ENCODE results near the gene CEL. TPM values are rescaled to one million over a fixed set of nuclear protein-coding genes. Genes with fewer than 3 reads are reported as not detected.

Gene CEL
- total and polyA plus RNA-seq, 2 experiments from 2014 or later = 0.27 to 2.3 TPM

DNA sequence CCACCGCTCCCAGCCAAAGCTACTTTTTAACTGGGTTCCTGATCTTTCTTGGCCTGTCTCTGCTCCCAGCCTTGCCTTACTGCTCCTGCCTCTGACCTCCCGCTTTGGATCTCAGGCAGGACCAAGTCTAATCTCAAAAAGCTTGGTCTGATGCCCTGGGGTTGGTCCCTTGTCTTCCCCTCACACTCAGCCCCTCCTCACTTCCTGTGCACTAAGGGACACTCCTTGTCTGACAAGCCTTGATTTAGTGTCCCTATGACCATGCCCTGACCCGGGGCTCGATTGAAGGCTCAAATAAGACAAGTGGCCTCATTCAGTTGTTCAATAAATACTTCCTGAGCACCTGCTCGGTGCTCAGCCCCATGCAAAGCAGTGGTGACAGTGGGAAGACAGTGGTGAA, 34.6 kb upstream of the CEL start:
- H3K4me3 ChIP-seq = no peak overlapping the region
- Mint-ChIP-seq H3K4me3 (no peak overlapping the region), H3K36me3 (ENCODE audit: low read depth) (peaks cover 11% of the 10 kb centered on the region), H3K9me3 (peaks cover 24% of the 10 kb centered on the region; the same call in 2 of the 3 replicates), H3K27ac (no peak overlapping the region), H3K27me3 (ENCODE audit: insufficient read depth, low read depth, poor library complexity) (peaks cover 5% of the 10 kb centered on the region), H3K4me1 (peaks cover 13% of the 10 kb centered on the region)
- H3F3A ChIP-seq (replicated peaks; ENCODE audit: low read depth) = no peaks in the 10 kb centered on the region
- no peaks in the 10 kb centered on the region; the same call in 1 of the 2 replicates for H3K27me3 ChIP-seq (ENCODE audit: insufficient read depth)
- no peak overlapping the region for H2AFZ ChIP-seq
- peaks cover 5% of the 10 kb centered on the region; the same call in 1 of the 2 replicates for H4K20me1 ChIP-seq (replicated peaks; ENCODE audit: insufficient read depth)
- ATAC-seq = no peak
- peaks cover 19% of the 10 kb centered on the region for H3K79me2 ChIP-seq (replicated peaks; ENCODE audit: insufficient read depth)
- H3K27ac ChIP-seq (ENCODE audit: low read depth) = no peak overlapping the region
- TF ChIP-seq CREB1 (CRISPR knock-in tag; IDR thresholded peaks at IDR 0.05; ENCODE audit: low read depth) (no peak), EZH2phosphoT487 (IDR thresholded peaks at IDR 0.05; ENCODE audit: unreplicated experiment) (no peak), ZNF114 (CRISPR knock-in tag; IDR thresholded peaks at IDR 0.05) (no peak), POLR2AphosphoS5 (IDR thresholded peaks at IDR 0.05; ENCODE audit: low read depth) (no peak), EZH2 (IDR thresholded peaks at IDR 0.05; ENCODE audit: low read depth, unreplicated experiment) (no peak), STAT1 (IDR thresholded peaks at IDR 0.05; ENCODE audit: unreplicated experiment) (no peak), ZNF331 (CRISPR knock-in tag; IDR thresholded peaks at IDR 0.05; ENCODE audit: low read depth) (no peak), JUNB (IDR thresholded peaks at IDR 0.05; ENCODE audit: unreplicated experiment) (no peak), NANOG (IDR thresholded peaks at IDR 0.05; ENCODE audit: borderline replicate concordance) (no peak)
- TF ChIP-seq, protein P1, sequence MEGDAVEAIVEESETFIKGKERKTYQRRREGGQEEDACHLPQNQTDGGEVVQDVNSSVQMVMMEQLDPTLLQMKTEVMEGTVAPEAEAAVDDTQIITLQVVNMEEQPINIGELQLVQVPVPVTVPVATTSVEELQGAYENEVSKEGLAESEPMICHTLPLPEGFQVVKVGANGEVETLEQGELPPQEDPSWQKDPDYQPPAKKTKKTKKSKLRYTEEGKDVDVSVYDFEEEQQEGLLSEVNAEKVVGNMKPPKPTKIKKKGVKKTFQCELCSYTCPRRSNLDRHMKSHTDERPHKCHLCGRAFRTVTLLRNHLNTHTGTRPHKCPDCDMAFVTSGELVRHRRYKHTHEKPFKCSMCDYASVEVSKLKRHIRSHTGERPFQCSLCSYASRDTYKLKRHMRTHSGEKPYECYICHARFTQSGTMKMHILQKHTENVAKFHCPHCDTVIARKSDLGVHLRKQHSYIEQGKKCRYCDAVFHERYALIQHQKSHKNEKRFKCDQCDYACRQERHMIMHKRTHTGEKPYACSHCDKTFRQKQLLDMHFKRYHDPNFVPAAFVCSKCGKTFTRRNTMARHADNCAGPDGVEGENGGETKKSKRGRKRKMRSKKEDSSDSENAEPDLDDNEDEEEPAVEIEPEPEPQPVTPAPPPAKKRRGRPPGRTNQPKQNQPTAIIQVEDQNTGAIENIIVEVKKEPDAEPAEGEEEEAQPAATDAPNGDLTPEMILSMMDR (conservative IDR thresholded peaks at IDR 0.05; ENCODE audit: low read depth in 2 of 2) = no peak
- TF ChIP-seq, protein P2, sequence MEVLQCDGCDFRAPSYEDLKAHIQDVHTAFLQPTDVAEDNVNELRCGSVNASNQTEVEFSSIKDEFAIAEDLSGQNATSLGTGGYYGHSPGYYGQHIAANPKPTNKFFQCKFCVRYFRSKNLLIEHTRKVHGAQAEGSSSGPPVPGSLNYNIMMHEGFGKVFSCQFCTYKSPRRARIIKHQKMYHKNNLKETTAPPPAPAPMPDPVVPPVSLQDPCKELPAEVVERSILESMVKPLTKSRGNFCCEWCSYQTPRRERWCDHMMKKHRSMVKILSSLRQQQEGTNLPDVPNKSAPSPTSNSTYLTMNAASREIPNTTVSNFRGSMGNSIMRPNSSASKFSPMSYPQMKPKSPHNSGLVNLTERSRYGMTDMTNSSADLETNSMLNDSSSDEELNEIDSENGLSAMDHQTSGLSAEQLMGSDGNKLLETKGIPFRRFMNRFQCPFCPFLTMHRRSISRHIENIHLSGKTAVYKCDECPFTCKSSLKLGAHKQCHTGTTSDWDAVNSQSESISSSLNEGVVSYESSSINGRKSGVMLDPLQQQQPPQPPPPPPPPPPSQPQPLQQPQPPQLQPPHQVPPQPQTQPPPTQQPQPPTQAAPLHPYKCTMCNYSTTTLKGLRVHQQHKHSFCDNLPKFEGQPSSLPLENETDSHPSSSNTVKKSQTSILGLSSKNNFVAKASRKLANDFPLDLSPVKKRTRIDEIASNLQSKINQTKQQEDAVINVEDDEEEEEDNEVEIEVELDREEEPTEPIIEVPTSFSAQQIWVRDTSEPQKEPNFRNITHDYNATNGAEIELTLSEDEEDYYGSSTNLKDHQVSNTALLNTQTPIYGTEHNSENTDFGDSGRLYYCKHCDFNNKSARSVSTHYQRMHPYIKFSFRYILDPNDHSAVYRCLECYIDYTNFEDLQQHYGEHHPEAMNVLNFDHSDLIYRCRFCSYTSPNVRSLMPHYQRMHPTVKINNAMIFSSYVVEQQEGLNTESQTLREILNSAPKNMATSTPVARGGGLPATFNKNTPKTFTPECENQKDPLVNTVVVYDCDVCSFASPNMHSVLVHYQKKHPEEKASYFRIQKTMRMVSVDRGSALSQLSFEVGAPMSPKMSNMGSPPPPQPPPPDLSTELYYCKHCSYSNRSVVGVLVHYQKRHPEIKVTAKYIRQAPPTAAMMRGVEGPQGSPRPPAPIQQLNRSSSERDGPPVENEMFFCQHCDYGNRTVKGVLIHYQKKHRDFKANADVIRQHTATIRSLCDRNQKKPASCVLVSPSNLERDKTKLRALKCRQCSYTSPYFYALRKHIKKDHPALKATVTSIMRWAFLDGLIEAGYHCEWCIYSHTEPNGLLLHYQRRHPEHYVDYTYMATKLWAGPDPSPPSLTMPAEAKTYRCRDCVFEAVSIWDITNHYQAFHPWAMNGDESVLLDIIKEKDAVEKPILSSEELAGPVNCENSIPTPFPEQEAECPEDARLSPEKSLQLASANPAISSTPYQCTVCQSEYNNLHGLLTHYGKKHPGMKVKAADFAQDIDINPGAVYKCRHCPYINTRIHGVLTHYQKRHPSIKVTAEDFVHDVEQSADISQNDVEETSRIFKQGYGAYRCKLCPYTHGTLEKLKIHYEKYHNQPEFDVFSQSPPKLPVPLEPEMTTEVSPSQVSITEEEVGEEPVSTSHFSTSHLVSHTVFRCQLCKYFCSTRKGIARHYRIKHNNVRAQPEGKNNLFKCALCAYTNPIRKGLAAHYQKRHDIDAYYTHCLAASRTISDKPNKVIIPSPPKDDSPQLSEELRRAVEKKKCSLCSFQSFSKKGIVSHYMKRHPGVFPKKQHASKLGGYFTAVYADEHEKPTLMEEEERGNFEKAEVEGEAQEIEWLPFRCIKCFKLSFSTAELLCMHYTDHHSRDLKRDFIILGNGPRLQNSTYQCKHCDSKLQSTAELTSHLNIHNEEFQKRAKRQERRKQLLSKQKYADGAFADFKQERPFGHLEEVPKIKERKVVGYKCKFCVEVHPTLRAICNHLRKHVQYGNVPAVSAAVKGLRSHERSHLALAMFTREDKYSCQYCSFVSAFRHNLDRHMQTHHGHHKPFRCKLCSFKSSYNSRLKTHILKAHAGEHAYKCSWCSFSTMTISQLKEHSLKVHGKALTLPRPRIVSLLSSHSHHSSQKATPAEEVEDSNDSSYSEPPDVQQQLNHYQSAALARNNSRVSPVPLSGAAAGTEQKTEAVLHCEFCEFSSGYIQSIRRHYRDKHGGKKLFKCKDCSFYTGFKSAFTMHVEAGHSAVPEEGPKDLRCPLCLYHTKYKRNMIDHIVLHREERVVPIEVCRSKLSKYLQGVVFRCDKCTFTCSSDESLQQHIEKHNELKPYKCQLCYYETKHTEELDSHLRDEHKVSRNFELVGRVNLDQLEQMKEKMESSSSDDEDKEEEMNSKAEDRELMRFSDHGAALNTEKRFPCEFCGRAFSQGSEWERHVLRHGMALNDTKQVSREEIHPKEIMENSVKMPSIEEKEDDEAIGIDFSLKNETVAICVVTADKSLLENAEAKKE (CRISPR knock-in tag; IDR thresholded peaks at IDR 0.05) = no peak
- TF ChIP-seq, protein P3, sequence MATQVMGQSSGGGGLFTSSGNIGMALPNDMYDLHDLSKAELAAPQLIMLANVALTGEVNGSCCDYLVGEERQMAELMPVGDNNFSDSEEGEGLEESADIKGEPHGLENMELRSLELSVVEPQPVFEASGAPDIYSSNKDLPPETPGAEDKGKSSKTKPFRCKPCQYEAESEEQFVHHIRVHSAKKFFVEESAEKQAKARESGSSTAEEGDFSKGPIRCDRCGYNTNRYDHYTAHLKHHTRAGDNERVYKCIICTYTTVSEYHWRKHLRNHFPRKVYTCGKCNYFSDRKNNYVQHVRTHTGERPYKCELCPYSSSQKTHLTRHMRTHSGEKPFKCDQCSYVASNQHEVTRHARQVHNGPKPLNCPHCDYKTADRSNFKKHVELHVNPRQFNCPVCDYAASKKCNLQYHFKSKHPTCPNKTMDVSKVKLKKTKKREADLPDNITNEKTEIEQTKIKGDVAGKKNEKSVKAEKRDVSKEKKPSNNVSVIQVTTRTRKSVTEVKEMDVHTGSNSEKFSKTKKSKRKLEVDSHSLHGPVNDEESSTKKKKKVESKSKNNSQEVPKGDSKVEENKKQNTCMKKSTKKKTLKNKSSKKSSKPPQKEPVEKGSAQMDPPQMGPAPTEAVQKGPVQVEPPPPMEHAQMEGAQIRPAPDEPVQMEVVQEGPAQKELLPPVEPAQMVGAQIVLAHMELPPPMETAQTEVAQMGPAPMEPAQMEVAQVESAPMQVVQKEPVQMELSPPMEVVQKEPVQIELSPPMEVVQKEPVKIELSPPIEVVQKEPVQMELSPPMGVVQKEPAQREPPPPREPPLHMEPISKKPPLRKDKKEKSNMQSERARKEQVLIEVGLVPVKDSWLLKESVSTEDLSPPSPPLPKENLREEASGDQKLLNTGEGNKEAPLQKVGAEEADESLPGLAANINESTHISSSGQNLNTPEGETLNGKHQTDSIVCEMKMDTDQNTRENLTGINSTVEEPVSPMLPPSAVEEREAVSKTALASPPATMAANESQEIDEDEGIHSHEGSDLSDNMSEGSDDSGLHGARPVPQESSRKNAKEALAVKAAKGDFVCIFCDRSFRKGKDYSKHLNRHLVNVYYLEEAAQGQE (IDR thresholded peaks at IDR 0.05; ENCODE audit: unreplicated experiment) = no peak
- TF ChIP-seq, protein P4, sequence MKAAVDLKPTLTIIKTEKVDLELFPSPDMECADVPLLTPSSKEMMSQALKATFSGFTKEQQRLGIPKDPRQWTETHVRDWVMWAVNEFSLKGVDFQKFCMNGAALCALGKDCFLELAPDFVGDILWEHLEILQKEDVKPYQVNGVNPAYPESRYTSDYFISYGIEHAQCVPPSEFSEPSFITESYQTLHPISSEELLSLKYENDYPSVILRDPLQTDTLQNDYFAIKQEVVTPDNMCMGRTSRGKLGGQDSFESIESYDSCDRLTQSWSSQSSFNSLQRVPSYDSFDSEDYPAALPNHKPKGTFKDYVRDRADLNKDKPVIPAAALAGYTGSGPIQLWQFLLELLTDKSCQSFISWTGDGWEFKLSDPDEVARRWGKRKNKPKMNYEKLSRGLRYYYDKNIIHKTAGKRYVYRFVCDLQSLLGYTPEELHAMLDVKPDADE (IDR thresholded peaks at IDR 0.05) = no peak
- H3K4me1 ChIP-seq (ENCODE audit: insufficient read depth) = peaks cover 9% of the 10 kb centered on the region; the same call in 1 of the 2 replicates
- no peak overlapping the region for H3K4me2 ChIP-seq
- 0 out of 2 replicates have a peak, but pooled peaks cover 3% of the 10 kb centered on the region for H3K9me2 ChIP-seq (ENCODE audit: insufficient read depth)
- DNase-seq (ENCODE audit: low spot score) = no peak
- H3K36me3 ChIP-seq (ENCODE audit: insufficient read depth) = no peaks in the 10 kb centered on the region
